ENCODE measurements around the gene MST1. TPM values are rescaled to one million over a fixed set of nuclear protein-coding genes. Genes with fewer than 3 reads are reported as not detected.
A peak's percentile ranks its signal among the peaks of the same experiment; 100 is the strongest.

Gene MST1
- total and polyA plus RNA-seq, 2 experiments from 2014 or later, result 31.3 to 48.7 TPM

DNA sequence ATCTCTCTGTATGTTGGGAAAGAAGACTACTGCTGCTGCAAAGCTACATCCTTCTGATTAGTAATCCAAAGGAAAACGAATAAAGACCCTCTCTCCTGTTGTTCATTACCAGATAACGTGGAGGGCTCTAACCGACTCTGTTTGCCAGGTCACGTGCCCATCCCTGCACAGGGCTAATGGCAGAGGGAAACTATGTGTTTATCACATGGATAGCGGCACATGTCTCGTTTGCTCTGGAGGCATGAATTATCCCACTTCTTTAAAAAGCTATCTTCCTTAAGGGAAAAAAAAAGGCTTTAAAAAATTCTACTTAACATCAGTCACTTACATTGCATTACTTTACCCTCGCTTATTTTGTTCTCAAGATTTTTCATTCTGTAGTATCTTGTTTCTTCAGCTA, 48.0 kb downstream of the MST1 start:
- Histone ChIP-seq H3K9me3 (ENCODE audit: low read depth) (no peaks in the 10 kb centered on the region), H3K4me1 (ENCODE audit: low read depth) (peaks cover 7% of the 10 kb centered on the region), H3K27me3 (no peaks in the 10 kb centered on the region), H3K4me3 (no peak overlapping the region), H3K36me3 (no peaks in the 10 kb centered on the region), H3K27ac (no peak overlapping the region)
- no peak for DNase-seq (ENCODE audit: low read depth in 1 of 2, low spot score in 1 of 2)
- no peak for TF ChIP-seq CTCF (IDR thresholded peaks at IDR 0.05; ENCODE audit: low read depth, low read length)

GRCh38 chr3:49639551-49639950, 49.7 kb downstream of the MST1 start:
- Histone ChIP-seq H3K27ac (no peak overlapping the region), H3K27me3 (no peaks in the 10 kb centered on the region), H3K4me1 (ENCODE audit: low read depth) (peaks cover 7% of the 10 kb centered on the region), H3K36me3 (no peaks in the 10 kb centered on the region), H3K9me3 (ENCODE audit: low read depth) (no peaks in the 10 kb centered on the region), H3K4me3 (no peak overlapping the region)
- DNase-seq (ENCODE audit: low read depth in 1 of 2, low spot score in 1 of 2), result no peak
- TF ChIP-seq CTCF (IDR thresholded peaks at IDR 0.05; ENCODE audit: low read depth, low read length), result no peak

GRCh38 chr3:49638445-49638844, 50.8 kb downstream of the MST1 start:
- no peak for TF ChIP-seq CTCF (IDR thresholded peaks at IDR 0.05; ENCODE audit: low read depth, low read length)
- Histone ChIP-seq H3K4me3 (no peak overlapping the region), H3K4me1 (ENCODE audit: low read depth) (peaks cover 7% of the 10 kb centered on the region), H3K27ac (no peak overlapping the region), H3K27me3 (no peaks in the 10 kb centered on the region), H3K36me3 (no peaks in the 10 kb centered on the region), H3K9me3 (ENCODE audit: low read depth) (no peaks in the 10 kb centered on the region)
- peak in 1 of 2 donors; percentile 15 for DNase-seq (ENCODE audit: low read depth in 1 of 2, low spot score in 1 of 2)

- Histone ChIP-seq H3K4me1 (ENCODE audit: low read depth) (peaks cover 7% of the 10 kb centered on the region), H3K27me3 (no peaks in the 10 kb centered on the region), H3K36me3 (no peaks in the 10 kb centered on the region), H3K9me3 (ENCODE audit: low read depth) (no peaks in the 10 kb centered on the region), H3K4me3 (no peak overlapping the region), H3K27ac (no peak overlapping the region)
- DNase-seq (ENCODE audit: low read depth in 1 of 2, low spot score in 1 of 2), result no peak
- TF ChIP-seq CTCF (IDR thresholded peaks at IDR 0.05; ENCODE audit: low read depth, low read length), result no peak
Observed at GRCh38 chr3:49636883-49637609, 52.2 kb downstream of the MST1 start.

- no peak for TF ChIP-seq CTCF (IDR thresholded peaks at IDR 0.05; ENCODE audit: low read depth, low read length)
- no peak overlapping the region for H3K4me3 ChIP-seq
- peaks cover 7% of the 10 kb centered on the region for H3K4me1 ChIP-seq (ENCODE audit: low read depth)
- H3K27ac ChIP-seq, result no peak overlapping the region
- H3K9me3 ChIP-seq (ENCODE audit: low read depth), result no peaks in the 10 kb centered on the region
- H3K27me3 ChIP-seq, result no peaks in the 10 kb centered on the region
- peak in 1 of 2 donors; percentile 13 for DNase-seq (ENCODE audit: low read depth in 1 of 2, low spot score in 1 of 2)
- H3K36me3 ChIP-seq, result no peaks in the 10 kb centered on the region
Observed at GRCh38 chr3:49634736-49635135, 54.5 kb downstream of the MST1 start.

Other genes starting within 250 kb of the MST1 start
- 185 and 194 TPM in 2 replicates for gene DAG1, start 219.2 kb downstream of the MST1 start, total RNA-seq
- 104 and 107 TPM in 2 replicates for gene DAG1, start 219.2 kb downstream of the MST1 start, polyA plus RNA-seq
- gene BSN, start 135.0 kb downstream of the MST1 start, total RNA-seq, result 1.9 and 2.1 TPM in 2 replicates
- gene BSN, start 135.0 kb downstream of the MST1 start, polyA plus RNA-seq, result 1.2 and 1.6 TPM in 2 replicates
- gene APEH, start 15.1 kb downstream of the MST1 start, total RNA-seq, result 165 and 185 TPM in 2 replicates
- gene APEH, start 15.1 kb downstream of the MST1 start, polyA plus RNA-seq, result 216 and 247 TPM in 2 replicates
- 41.7 and 51.1 TPM in 2 replicates for gene RNF123, start 83 bp upstream of the MST1 start, total RNA-seq
- 35.5 and 42.3 TPM in 2 replicates for gene RNF123, start 83 bp upstream of the MST1 start, polyA plus RNA-seq
- gene AMIGO3, start 30.2 kb upstream of the MST1 start, total RNA-seq, result 2.3 and 5.2 TPM in 2 replicates
- 0.46 and 2.6 TPM in 2 replicates for gene AMIGO3, start 30.2 kb upstream of the MST1 start, polyA plus RNA-seq
- gene GMPPB, start 34.5 kb upstream of the MST1 start, total RNA-seq, result 27.6 and 41.3 TPM in 2 replicates
- gene GMPPB, start 34.5 kb upstream of the MST1 start, polyA plus RNA-seq, result 23.9 and 29.3 TPM in 2 replicates
- gene IP6K1, start 97.1 kb upstream of the MST1 start, total RNA-seq, result 40.3 and 44.4 TPM in 2 replicates
- gene IP6K1, start 97.1 kb upstream of the MST1 start, polyA plus RNA-seq, result 24.4 and 30.1 TPM in 2 replicates
- gene CDHR4, start 110.4 kb upstream of the MST1 start, total RNA-seq, result not detected in 2 replicates
- gene CDHR4, start 110.4 kb upstream of the MST1 start, polyA plus RNA-seq, result 0.27 TPM in 1 of 2 replicates, not detected in the other
- 4.3 and 5.9 TPM in 2 replicates for gene INKA1, start 113.8 kb upstream of the MST1 start, total RNA-seq
- gene INKA1, start 113.8 kb upstream of the MST1 start, polyA plus RNA-seq, result 4.4 and 6.6 TPM in 2 replicates
- gene UBA7, start 124.5 kb upstream of the MST1 start, total RNA-seq, result 1.5 and 5.4 TPM in 2 replicates
- 1.8 and 4.4 TPM in 2 replicates for gene UBA7, start 124.5 kb upstream of the MST1 start, polyA plus RNA-seq
- 6.6 and 13.3 TPM in 2 replicates for gene TRAIP, start 167.1 kb upstream of the MST1 start, total RNA-seq
- gene TRAIP, start 167.1 kb upstream of the MST1 start, polyA plus RNA-seq, result 6.7 and 9.5 TPM in 2 replicates
- 0.09 and 0.32 TPM in 2 replicates for gene CAMKV, start 180.4 kb upstream of the MST1 start, total RNA-seq
- gene CAMKV, start 180.4 kb upstream of the MST1 start, polyA plus RNA-seq, result 0.34 TPM in 1 of 2 replicates, not detected in the other
- 0.49 and 2.2 TPM in 2 replicates for gene MST1R, start 214.4 kb upstream of the MST1 start, total RNA-seq
- 2.1 and 3.4 TPM in 2 replicates for gene MST1R, start 214.4 kb upstream of the MST1 start, polyA plus RNA-seq
- 12.8 TPM in 2 replicates for gene MON1A, start 240.3 kb upstream of the MST1 start, total RNA-seq
- gene MON1A, start 240.3 kb upstream of the MST1 start, polyA plus RNA-seq, result 13.3 and 19.7 TPM in 2 replicates